Measurements from ENCODE around the gene RNFT2.

Gene RNFT2

DNA sequence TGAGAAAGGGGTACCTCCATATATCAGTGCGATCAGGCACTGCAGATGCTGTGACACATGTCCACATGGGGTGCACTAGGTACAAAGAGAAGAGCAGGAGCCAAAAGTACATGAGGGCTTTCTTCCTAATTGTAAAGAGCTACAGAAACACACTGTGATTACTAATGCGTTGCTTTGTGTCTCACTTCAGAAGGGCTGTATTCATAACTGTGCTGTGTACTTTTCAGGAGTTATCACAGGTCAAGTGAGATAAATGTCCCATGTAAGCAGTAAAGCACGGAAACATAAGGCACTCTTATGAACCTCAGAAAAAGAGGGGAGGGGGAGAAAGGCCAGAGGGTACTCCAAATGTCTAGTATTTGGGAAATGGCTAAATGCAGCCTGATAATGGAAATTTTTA, 10.9 kb upstream of the RNFT2 start:
- Histone ChIP-seq H3K9me3 (ENCODE audit: control insufficient read depth, insufficient read depth, low read length) (no peaks in the 10 kb centered on the region), H3K4me1 (ENCODE audit: control insufficient read depth, low read length) (peaks cover 49% of the 10 kb centered on the region), H3K27me3 (ENCODE audit: control insufficient read depth, low read length) (no peaks in the 10 kb centered on the region), H3K79me2 (ENCODE audit: control insufficient read depth, low read length) (peaks cover 94% of the 10 kb centered on the region), H3F3A (ENCODE audit: control insufficient read depth, insufficient read depth) (peaks cover 6% of the 10 kb centered on the region), H4K20me1 (ENCODE audit: control insufficient read depth, insufficient read depth, low read depth, low read length) (peaks cover 4% of the 10 kb centered on the region; the same call in 1 of the 2 replicates), H3K9me2 (replicated peaks; ENCODE audit: control insufficient read depth, low read length) (no peaks in the 10 kb centered on the region), H3K4me3 (ENCODE audit: low read length) (no peak overlapping the region), H3K27ac (ENCODE audit: low read depth, low read length) (no peak overlapping the region), H3K4me2 (ENCODE audit: low read length) (no peak overlapping the region), H3K36me3 (ENCODE audit: control insufficient read depth, low read length) (peaks cover 62% of the 10 kb centered on the region)
- no peak for TF ChIP-seq EZH2phosphoT487 (IDR thresholded peaks at IDR 0.05; ENCODE audit: borderline replicate concordance, low read length)
- TF ChIP-seq, protein P1, sequence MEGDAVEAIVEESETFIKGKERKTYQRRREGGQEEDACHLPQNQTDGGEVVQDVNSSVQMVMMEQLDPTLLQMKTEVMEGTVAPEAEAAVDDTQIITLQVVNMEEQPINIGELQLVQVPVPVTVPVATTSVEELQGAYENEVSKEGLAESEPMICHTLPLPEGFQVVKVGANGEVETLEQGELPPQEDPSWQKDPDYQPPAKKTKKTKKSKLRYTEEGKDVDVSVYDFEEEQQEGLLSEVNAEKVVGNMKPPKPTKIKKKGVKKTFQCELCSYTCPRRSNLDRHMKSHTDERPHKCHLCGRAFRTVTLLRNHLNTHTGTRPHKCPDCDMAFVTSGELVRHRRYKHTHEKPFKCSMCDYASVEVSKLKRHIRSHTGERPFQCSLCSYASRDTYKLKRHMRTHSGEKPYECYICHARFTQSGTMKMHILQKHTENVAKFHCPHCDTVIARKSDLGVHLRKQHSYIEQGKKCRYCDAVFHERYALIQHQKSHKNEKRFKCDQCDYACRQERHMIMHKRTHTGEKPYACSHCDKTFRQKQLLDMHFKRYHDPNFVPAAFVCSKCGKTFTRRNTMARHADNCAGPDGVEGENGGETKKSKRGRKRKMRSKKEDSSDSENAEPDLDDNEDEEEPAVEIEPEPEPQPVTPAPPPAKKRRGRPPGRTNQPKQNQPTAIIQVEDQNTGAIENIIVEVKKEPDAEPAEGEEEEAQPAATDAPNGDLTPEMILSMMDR (IDR thresholded peaks at IDR 0.05; ENCODE audit: low read depth, low read length, poor library complexity, severe bottlenecking), result no peak

GRCh38 chr12:116727891-116728290, 10.2 kb upstream of the RNFT2 start:
- Histone ChIP-seq H3K36me3 (ENCODE audit: control insufficient read depth, low read length) (peaks cover 61% of the 10 kb centered on the region), H3K27ac (ENCODE audit: low read depth, low read length) (no peak overlapping the region), H3K4me3 (ENCODE audit: low read length) (no peak overlapping the region), H3K9me2 (replicated peaks; ENCODE audit: control insufficient read depth, low read length) (no peaks in the 10 kb centered on the region), H3K79me2 (ENCODE audit: control insufficient read depth, low read length) (peaks cover 94% of the 10 kb centered on the region), H3F3A (ENCODE audit: control insufficient read depth, insufficient read depth) (peaks cover 6% of the 10 kb centered on the region), H3K27me3 (ENCODE audit: control insufficient read depth, low read length) (no peaks in the 10 kb centered on the region), H3K9me3 (ENCODE audit: control insufficient read depth, insufficient read depth, low read length) (no peaks in the 10 kb centered on the region), H4K20me1 (ENCODE audit: control insufficient read depth, insufficient read depth, low read depth, low read length) (peaks cover 4% of the 10 kb centered on the region; the same call in 1 of the 2 replicates), H3K4me2 (ENCODE audit: low read length) (no peak overlapping the region), H3K4me1 (ENCODE audit: control insufficient read depth, low read length) (peaks cover 42% of the 10 kb centered on the region)
- no peak for TF ChIP-seq EZH2phosphoT487 (IDR thresholded peaks at IDR 0.05; ENCODE audit: borderline replicate concordance, low read length)
- TF ChIP-seq, protein P1 (IDR thresholded peaks at IDR 0.05; ENCODE audit: low read depth, low read length, poor library complexity, severe bottlenecking), result no peak

DNA sequence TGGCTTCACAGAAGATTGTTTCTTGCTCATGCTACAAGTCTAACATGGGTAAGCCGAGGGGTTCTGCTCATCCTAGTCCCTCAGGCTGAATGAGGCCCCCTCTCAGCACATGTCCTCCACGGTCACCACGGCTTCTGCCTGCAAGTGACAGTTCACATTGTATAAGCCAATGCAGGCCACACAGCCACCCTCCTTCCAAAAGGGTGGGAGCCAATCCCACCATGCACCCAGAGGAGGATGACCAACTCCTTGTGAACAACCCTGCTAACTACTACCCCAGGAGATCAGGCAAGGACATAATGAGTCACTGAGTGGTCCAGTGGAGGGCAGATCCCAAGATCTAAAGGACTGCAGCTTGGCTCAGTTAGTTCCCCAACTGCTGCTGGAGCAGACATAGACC, 6.3 kb upstream of the RNFT2 start:
- H3K27ac ChIP-seq (ENCODE audit: low read depth, low read length), result no peak overlapping the region
- H3K79me2 ChIP-seq (ENCODE audit: control insufficient read depth, low read length), result peaks cover 96% of the 10 kb centered on the region
- H3K27me3 ChIP-seq (ENCODE audit: control insufficient read depth, low read length), result no peaks in the 10 kb centered on the region
- H3K4me3 ChIP-seq (ENCODE audit: low read length), result no peak overlapping the region
- no peaks in the 10 kb centered on the region for H3K9me3 ChIP-seq (ENCODE audit: control insufficient read depth, insufficient read depth, low read length)
- peaks cover 20% of the 10 kb centered on the region for H3K4me1 ChIP-seq (ENCODE audit: control insufficient read depth, low read length)
- peaks cover 2% of the 10 kb centered on the region; the same call in 1 of the 2 replicates for H3F3A ChIP-seq (ENCODE audit: control insufficient read depth, insufficient read depth)
- H3K9me2 ChIP-seq (replicated peaks; ENCODE audit: control insufficient read depth, low read length), result no peaks in the 10 kb centered on the region
- H3K36me3 ChIP-seq (ENCODE audit: control insufficient read depth, low read length), result peaks cover 78% of the 10 kb centered on the region
- TF ChIP-seq, protein P1 (IDR thresholded peaks at IDR 0.05; ENCODE audit: low read depth, low read length, poor library complexity, severe bottlenecking), result no peak
- TF ChIP-seq EZH2phosphoT487 (IDR thresholded peaks at IDR 0.05; ENCODE audit: borderline replicate concordance, low read length), result no peak
- H3K4me2 ChIP-seq (ENCODE audit: low read length), result no peak overlapping the region
- H4K20me1 ChIP-seq (ENCODE audit: control insufficient read depth, insufficient read depth, low read depth, low read length), result peaks cover 16% of the 10 kb centered on the region

Data from DOHH2 (cell line).